ENCODE data around the gene GPR15LG. TPM values are rescaled to one million over a fixed set of nuclear protein-coding genes. Genes with fewer than 3 reads are reported as not detected.
"Not testable (repeated sequence)": the region's sequence is repeated elsewhere in the genome, so short reads cannot be mapped to it uniquely, and the experiment has no call there.

The GPR15LG gene
- total RNA-seq, 1 experiment from 2014 or later: not detected

DNA sequence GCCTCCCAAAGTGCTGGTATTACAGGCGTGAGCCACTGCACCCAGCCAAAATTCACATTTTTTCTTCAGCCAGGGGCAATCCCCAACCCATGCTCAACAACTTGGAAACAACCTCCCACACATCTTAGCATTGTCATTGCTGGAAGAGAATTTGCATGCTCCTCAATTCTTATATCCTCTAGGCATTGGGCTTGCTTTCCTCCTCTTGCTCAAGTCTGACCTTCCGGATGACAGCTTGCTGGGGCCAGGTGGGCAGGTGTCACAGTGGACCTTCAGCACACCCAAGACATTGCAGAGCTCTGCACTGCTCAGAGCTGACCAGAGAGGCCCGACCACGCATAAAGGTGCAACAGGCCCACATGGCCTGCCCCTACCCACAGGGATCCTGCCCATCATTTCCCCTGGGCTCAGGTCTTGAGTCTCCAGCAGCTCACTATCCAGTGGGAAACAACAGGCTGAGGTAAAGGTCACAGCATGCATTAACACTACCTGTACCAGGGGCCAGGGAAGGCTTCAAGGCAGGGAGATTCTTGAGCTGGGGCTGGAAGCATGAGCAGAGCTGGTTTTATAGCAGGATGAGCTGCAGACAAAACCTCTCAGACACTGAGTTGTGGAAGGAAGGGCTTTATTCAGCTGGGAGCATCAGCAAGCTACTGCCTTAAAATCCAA is 6.8 kb upstream of the GPR15LG start:
- H3K9ac ChIP-seq (ENCODE audit: low read length): no peak overlapping the region
- no TSS peak for BruUV-seq (replicated peaks)
- CTCF ChIA-PET: interaction anchor here (0.5 kb wide), 1 partner anchor 140 kb away, joined by 5 read pairs; no protein-coding TSS in a partner anchor
- POLR2A ChIA-PET (ENCODE audit: unreplicated experiment): no interaction called here
- H3K79me2 ChIP-seq (ENCODE audit: low read length): no peaks in the 10 kb centered on the region
- no peaks in the 10 kb centered on the region for H4K20me1 ChIP-seq (ENCODE audit: low read length)
- H2AFZ ChIP-seq (ENCODE audit: low read length): no peak overlapping the region
- TF ChIP-seq EZH2 (IDR thresholded peaks at IDR 0.05; ENCODE audit: low read length, unreplicated experiment) (no peak), EZH2phosphoT487 (IDR thresholded peaks at IDR 0.05; ENCODE audit: borderline replicate concordance, low read length) (no peak)
- TF ChIP-seq, protein P1, sequence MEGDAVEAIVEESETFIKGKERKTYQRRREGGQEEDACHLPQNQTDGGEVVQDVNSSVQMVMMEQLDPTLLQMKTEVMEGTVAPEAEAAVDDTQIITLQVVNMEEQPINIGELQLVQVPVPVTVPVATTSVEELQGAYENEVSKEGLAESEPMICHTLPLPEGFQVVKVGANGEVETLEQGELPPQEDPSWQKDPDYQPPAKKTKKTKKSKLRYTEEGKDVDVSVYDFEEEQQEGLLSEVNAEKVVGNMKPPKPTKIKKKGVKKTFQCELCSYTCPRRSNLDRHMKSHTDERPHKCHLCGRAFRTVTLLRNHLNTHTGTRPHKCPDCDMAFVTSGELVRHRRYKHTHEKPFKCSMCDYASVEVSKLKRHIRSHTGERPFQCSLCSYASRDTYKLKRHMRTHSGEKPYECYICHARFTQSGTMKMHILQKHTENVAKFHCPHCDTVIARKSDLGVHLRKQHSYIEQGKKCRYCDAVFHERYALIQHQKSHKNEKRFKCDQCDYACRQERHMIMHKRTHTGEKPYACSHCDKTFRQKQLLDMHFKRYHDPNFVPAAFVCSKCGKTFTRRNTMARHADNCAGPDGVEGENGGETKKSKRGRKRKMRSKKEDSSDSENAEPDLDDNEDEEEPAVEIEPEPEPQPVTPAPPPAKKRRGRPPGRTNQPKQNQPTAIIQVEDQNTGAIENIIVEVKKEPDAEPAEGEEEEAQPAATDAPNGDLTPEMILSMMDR (conservative IDR thresholded peaks at IDR 0.05; ENCODE audit: low read depth, low read length): no peak
- intact Hi-C loops (cut with micrococcal nuclease): no loop called here
- H3K36me3 ChIP-seq (ENCODE audit: low read depth, low read length): no peaks in the 10 kb centered on the region
- no peaks in the 10 kb centered on the region for H3K27me3 ChIP-seq (ENCODE audit: low read length)
- no peak for DNase-seq
- no peaks in the 10 kb centered on the region for H3F3A ChIP-seq (ENCODE audit: low read length, unreplicated experiment)
- no peaks in the 10 kb centered on the region for H3K9me2 ChIP-seq (replicated peaks; ENCODE audit: low read length)
- no peak for ATAC-seq
- no peak overlapping the region for H3K4me2 ChIP-seq (ENCODE audit: low read length)
- H3K4me1 ChIP-seq (ENCODE audit: insufficient read depth, low read length): no peaks in the 10 kb centered on the region
- H3K9me3 ChIP-seq (ENCODE audit: low read length): no peaks in the 10 kb centered on the region
- H3K4me3 ChIP-seq (ENCODE audit: low read length): no peak overlapping the region
- no peak overlapping the region for H3K27ac ChIP-seq (ENCODE audit: low read length)

DNA sequence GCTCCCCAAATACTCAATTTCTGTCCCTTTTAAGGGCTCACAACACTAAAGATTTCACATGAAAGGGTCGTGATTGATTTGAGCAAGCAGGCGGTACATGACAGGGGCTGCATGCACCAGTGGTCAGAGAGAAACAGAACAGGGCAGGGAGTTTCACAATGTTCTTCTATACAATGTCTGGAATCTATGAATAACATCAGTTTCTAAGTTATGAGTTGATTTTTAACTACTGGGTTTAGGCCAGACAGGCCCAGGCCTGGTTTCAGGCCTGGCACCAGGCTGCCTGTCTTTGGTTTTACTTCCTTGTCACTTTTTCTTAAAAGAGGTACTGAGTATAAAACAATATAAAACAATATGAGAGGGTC is 6.3 kb upstream of the GPR15LG start:
- POLR2A ChIA-PET (ENCODE audit: unreplicated experiment); intact Hi-C loops (cut with micrococcal nuclease): not testable (repeated sequence)

DNA sequence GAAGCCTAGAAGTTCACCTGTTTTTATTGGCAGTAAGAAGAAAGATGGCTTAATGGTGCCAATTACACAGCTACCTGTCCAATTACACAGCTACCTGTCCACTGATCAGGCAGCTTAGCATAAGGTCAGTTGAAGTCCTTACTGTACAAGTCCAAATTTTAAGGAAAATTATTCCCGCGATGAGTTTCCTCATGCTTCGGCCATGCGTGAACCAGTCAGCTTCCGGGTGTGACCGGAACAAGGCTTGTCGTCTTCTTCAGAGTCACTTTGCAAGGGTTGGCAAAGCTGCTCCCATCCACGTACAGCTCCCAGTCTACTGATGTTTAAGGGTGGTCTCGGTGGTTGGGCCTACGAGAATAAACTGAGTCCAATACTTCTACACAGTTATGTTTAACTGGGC is 5.2 kb upstream of the GPR15LG start:
- H3K27me3 ChIP-seq (ENCODE audit: low read length); H3K79me2 ChIP-seq (ENCODE audit: low read length); H3K9me3 ChIP-seq (ENCODE audit: low read length); H3K4me2 ChIP-seq (ENCODE audit: low read length); CTCF ChIA-PET; H3K9me2 ChIP-seq (replicated peaks; ENCODE audit: low read length); H3K4me1 ChIP-seq (ENCODE audit: insufficient read depth, low read length); H3K4me3 ChIP-seq (ENCODE audit: low read length); H3K36me3 ChIP-seq (ENCODE audit: low read depth, low read length); ATAC-seq; H3K9ac ChIP-seq (ENCODE audit: low read length); intact Hi-C loops (cut with micrococcal nuclease); H2AFZ ChIP-seq (ENCODE audit: low read length); DNase-seq; BruUV-seq (replicated peaks); POLR2A ChIA-PET (ENCODE audit: unreplicated experiment); H4K20me1 ChIP-seq (ENCODE audit: low read length); H3K27ac ChIP-seq (ENCODE audit: low read length); H3F3A ChIP-seq (ENCODE audit: low read length, unreplicated experiment): not testable (repeated sequence)

More for the DNA sequence above, 6.3 kb upstream of the GPR15LG start:
- not testable (repeated sequence) for H3K9ac ChIP-seq (ENCODE audit: low read length); H2AFZ ChIP-seq (ENCODE audit: low read length); H3K4me1 ChIP-seq (ENCODE audit: insufficient read depth, low read length); H3F3A ChIP-seq (ENCODE audit: low read length, unreplicated experiment); H3K4me2 ChIP-seq (ENCODE audit: low read length); H3K36me3 ChIP-seq (ENCODE audit: low read depth, low read length); ATAC-seq; H3K9me2 ChIP-seq (replicated peaks; ENCODE audit: low read length); H4K20me1 ChIP-seq (ENCODE audit: low read length); H3K79me2 ChIP-seq (ENCODE audit: low read length); DNase-seq; H3K9me3 ChIP-seq (ENCODE audit: low read length); BruUV-seq (replicated peaks); H3K27ac ChIP-seq (ENCODE audit: low read length); H3K4me3 ChIP-seq (ENCODE audit: low read length); H3K27me3 ChIP-seq (ENCODE audit: low read length)
- CTCF ChIA-PET: interaction anchor here (0.5 kb wide), 1 partner anchor 141 kb away, joined by 5 read pairs; no protein-coding TSS in a partner anchor

DNA sequence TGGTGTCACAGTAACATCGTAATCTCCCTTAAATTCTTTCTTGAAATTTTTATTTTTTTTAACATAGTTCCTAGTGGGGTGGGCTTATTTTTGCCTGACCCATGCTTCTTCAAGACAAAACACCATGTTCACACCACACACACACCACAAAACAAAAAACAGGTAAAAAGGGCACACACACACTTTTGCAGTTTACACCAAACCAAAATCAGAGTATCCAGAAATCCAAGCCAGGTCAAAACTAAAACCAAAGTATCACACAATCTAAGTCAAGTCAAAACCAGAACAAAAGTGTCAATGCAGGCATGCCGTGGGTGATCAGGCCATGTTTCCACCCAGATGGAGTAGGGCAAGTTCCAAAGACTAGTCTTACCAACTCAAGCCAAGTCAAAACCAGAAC is 2.4 kb upstream of the GPR15LG start:
- H3K36me3 ChIP-seq (ENCODE audit: low read depth, low read length); H3F3A ChIP-seq (ENCODE audit: low read length, unreplicated experiment); DNase-seq; H3K9me2 ChIP-seq (replicated peaks; ENCODE audit: low read length); H3K27ac ChIP-seq (ENCODE audit: low read length); H2AFZ ChIP-seq (ENCODE audit: low read length); H3K4me3 ChIP-seq (ENCODE audit: low read length); H3K4me1 ChIP-seq (ENCODE audit: insufficient read depth, low read length); H3K79me2 ChIP-seq (ENCODE audit: low read length); H3K27me3 ChIP-seq (ENCODE audit: low read length); intact Hi-C loops (cut with micrococcal nuclease); H3K4me2 ChIP-seq (ENCODE audit: low read length); CTCF ChIA-PET; ATAC-seq; H3K9ac ChIP-seq (ENCODE audit: low read length); BruUV-seq (replicated peaks); POLR2A ChIA-PET (ENCODE audit: unreplicated experiment); H3K9me3 ChIP-seq (ENCODE audit: low read length); H4K20me1 ChIP-seq (ENCODE audit: low read length): not testable (repeated sequence)

DNA sequence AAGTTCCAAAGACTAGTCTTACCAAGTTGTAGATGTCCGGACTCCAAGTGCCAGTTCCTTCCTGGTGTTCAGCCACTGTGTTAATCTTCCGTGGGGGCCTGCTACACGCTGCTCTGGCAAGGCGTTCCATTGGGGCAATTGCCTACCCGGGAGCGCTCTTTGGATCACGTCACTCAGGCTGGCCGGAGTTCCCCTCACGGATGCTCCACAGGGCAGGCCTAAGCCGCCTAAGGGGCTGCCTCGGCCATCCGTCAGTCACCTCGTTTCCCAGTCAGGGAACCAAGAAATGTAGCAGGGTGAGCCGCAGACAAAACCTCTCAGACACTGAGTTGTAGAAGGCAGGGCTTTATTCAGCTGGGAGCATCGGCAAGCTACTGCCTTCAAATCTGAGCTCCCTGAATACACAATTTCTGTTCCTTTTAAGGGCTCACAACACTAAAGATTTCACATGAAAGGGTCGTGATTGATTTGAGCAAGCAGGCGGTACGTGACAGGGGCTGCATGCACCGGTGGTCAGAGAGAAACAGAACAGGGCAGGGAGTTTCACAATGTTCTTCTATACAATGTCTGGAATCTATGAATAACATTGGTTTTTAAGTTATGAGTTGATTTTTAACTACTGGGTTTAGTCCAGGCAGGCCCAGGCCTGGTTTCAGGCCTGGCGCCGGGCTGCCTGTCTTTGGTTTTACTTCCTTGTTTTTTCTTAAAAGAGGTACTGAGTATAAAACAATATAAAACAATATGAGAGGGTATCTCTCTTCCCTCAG is 1.7 kb upstream of the GPR15LG start:
- H3K4me1 ChIP-seq (ENCODE audit: insufficient read depth, low read length); intact Hi-C loops (cut with micrococcal nuclease); H3K27ac ChIP-seq (ENCODE audit: low read length); H3K79me2 ChIP-seq (ENCODE audit: low read length); BruUV-seq (replicated peaks); H2AFZ ChIP-seq (ENCODE audit: low read length); POLR2A ChIA-PET (ENCODE audit: unreplicated experiment); H3K9ac ChIP-seq (ENCODE audit: low read length); H3K9me3 ChIP-seq (ENCODE audit: low read length); H3K9me2 ChIP-seq (replicated peaks; ENCODE audit: low read length); H4K20me1 ChIP-seq (ENCODE audit: low read length); H3K27me3 ChIP-seq (ENCODE audit: low read length); H3K4me2 ChIP-seq (ENCODE audit: low read length); H3K36me3 ChIP-seq (ENCODE audit: low read depth, low read length); H3F3A ChIP-seq (ENCODE audit: low read length, unreplicated experiment); ATAC-seq; CTCF ChIA-PET; H3K4me3 ChIP-seq (ENCODE audit: low read length); DNase-seq: not testable (repeated sequence)
